Cardiac fibroblast (primary cell): ENCODE data around the gene FSCN2.
A peak's percentile ranks its signal among the peaks of the same experiment; 100 is the strongest.

ENCODE experiments used
- DNase-seq, 2 donors: peaks; one replicate each; pipeline versions ENCODE4 v3.0.0 to v3.0.0-alpha.2; 2010; ENCODE audit warnings: low read depth in 2 of 2
- H3K4me3 ChIP-seq, 2 donors: replicated peaks in 1 of 2; 1 replicate in 1 of 2; 2 replicates in 1 of 2; pipeline ENCODE4 v1.5.1; 2011; ENCODE audit warnings: low read depth in 2 of 2, low read length in 2 of 2, mild to moderate bottlenecking in 2 of 2, moderate library complexity in 1 of 2
- TF ChIP-seq, protein P1 (sequence below): IDR thresholded peaks from one replicate; pipeline ENCODE4 v1.5.1; 2011; ENCODE audit warnings: low read depth, mild to moderate bottlenecking, low read length, inconsistent platforms

The FSCN2 gene

DNA sequence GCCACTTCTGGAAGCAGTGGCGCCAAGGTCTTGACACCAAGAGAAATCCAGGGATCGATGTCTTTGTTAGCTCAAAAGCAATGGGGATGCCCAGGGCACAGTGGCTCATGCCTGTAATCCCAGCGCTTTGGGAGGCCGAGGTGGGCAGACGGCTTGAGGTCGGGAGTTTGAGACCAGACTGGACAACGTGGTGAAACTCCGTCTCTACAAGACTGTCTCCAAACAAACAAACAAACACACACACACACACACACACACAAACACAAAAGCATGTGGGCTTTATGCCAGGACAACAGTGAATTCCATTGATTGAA, 46.4 kb downstream of the FSCN2 start:
- no peak overlapping the region for H3K4me3 ChIP-seq
- no peak for DNase-seq
- TF ChIP-seq, protein P1, sequence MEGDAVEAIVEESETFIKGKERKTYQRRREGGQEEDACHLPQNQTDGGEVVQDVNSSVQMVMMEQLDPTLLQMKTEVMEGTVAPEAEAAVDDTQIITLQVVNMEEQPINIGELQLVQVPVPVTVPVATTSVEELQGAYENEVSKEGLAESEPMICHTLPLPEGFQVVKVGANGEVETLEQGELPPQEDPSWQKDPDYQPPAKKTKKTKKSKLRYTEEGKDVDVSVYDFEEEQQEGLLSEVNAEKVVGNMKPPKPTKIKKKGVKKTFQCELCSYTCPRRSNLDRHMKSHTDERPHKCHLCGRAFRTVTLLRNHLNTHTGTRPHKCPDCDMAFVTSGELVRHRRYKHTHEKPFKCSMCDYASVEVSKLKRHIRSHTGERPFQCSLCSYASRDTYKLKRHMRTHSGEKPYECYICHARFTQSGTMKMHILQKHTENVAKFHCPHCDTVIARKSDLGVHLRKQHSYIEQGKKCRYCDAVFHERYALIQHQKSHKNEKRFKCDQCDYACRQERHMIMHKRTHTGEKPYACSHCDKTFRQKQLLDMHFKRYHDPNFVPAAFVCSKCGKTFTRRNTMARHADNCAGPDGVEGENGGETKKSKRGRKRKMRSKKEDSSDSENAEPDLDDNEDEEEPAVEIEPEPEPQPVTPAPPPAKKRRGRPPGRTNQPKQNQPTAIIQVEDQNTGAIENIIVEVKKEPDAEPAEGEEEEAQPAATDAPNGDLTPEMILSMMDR, result no peak

DNA sequence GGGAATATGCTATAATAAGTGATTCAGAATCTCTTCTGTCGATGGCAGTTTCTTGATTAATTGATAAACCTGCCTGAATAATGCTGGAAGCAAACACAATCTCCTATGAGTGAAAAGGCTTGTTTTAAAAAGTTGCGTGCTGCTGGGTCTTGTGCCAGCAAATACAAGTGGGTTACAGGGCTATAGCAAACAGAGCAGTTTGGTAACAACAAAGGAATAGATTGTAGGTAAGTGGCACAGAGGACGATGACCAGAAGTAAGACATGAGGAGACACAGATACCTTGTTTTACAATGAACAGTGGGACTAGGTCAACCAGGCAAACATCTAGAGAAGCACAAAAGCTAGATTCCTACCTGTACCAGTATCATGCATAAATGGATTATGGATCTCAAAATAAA, 47.7 kb downstream of the FSCN2 start:
- no peak overlapping the region for H3K4me3 ChIP-seq
- no peak for DNase-seq
- TF ChIP-seq, protein P1, result no peak

DNA sequence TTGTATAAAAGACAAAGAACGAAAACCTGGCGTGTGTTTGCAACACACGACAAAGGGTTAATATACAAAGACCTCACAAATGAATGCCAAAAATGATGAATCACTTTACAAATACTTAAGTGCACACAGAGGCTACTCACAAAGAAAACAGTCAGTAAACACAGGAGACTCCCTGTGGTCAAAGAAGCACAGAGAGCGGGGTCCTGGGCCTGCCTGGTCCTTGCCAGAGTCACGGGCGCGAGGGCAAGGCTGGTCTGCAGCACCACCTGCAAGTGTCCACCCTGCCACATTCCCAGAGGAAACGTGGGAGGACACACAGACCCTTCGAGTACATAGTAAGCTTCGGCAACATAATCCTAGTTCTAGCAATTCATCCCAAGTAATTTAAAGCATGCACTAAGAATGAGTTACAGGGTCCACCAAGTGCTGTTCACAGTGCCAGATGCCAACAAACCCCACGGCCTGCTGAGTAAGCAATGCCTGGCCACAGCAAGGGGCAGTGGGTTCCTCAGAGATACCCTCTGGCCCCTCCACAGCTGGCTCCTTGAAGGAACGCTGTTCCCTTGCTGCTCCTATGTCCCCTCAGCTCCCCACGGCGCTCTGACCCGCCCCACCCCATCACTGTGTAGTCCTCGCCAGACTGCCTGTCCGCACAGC, 48.6 kb downstream of the FSCN2 start:
- TF ChIP-seq, protein P1, result no peak
- H3K4me3 ChIP-seq, result peak overlapping the region in 1 of 2 donors; percentile 28
- DNase-seq, result peak; percentile 84 to 91

DNA sequence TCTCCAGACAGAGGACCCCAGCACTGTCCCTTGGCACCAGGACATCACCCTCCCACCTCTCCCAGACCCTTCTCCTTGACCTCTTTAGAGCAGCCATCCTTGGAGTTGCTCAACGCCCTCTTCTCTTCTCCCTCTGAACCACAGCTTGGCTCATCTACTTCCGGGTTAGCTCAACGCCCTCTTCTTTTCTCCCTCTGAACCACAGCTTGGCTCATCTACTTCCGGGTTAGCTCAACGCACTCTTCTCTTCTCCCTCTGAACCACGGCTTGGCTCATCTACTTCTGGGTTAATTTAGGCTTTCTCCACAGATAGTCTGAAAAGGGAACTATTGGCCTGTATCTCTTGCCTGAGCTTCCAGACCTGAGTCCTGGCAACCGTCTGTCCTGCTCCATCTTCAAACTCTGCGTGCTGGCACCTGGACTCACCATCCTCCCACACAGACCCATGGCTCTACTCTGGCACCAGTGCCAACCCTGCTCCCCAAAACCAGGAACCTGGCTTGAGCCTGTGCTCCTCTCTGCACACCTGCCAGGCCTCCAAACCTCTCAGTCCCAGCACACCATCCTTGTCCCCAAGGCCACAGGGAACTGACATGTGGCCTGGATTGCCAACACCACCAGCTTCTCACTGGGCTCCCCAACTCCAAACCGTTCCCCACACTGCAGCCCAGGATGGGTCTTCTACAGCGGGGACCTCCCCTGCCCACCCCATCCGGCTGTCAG, 49.3 kb downstream of the FSCN2 start:
- TF ChIP-seq, protein P1, result no peak
- H3K4me3 ChIP-seq, result peak overlapping the region in 1 of 2 donors; percentile 28
- DNase-seq, result peak; percentile 49 to 62

DNA sequence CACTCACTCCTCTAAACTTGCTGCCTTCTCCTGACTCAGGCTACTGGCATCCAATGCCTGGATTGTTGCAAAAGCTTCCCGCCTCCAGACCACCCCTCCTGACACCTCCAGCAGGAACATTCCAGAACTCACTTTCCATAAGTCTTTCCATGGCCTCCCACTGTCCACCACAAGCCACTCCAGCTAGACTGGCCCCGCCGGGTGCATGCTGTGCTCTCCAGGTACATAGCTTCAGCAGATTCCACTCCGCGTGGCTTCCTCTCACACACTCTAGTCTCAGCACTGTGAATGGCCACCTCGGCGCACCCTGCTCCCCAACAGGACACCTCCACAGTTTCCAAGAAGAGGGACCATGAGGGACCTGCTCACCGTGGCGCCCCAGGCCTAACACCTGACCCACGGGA, 49.9 kb downstream of the FSCN2 start:
- TF ChIP-seq, protein P1, result no peak
- no peak overlapping the region for H3K4me3 ChIP-seq
- peak; percentile 36 to 43 for DNase-seq

DNA sequence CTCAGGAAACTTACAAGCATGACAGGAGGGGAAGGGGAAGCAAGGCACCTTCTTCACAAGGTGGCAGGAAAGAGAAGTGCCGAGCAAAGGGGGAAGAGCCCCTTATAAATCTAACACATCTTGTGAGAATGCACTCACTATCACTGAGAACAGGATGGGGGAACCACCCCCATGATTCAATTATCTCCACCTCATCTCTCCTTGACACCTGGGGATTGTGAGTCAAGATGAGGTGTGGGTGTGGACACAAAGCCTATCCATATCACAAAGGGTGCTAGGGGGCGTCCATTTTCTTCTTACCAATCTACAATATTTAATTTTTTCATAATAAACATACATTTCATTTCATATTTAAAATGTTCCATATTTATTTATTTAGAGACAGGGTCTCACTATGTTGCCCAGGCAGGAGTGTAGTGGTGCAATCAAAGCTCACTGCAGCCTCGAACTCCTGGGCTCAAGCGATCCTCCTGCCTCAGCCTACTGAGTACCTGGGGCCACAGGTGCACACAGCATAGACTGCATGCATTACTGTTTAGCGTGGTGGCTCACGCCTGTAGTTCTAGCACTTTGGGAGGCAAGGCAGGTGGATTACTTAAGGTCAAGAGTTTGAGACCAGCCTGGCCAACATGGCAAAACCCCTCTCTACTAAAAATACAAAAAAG, 50.5 kb downstream of the FSCN2 start:
- TF ChIP-seq, protein P1, result no peak
- DNase-seq, result no peak
- H3K4me3 ChIP-seq, result no peak overlapping the region
